Activated CD4-positive, alpha-beta T cell treated with anti-CD3 and anti-CD28 coated beads, Interleukin-2, Interleukin-6, amounts not matched to agents 100 ng/mL and 50 ng/mL, durations not matched to agents 16 hours and 8 hours (primary cell): ENCODE results near the gene COBL.

ENCODE experiments used
- DNase-seq: peaks from one replicate; pipeline ENCODE4 v3.0.0-alpha.2; 2020

Gene COBL

GRCh38 chr7:51316666-51317581 is at the start of gene COBL:
Gene COBL (minus strand): TSS chr7:51316809. CDS start chr7:51316633, 176 bp downstream.
- DNase-seq = no peak

DNA sequence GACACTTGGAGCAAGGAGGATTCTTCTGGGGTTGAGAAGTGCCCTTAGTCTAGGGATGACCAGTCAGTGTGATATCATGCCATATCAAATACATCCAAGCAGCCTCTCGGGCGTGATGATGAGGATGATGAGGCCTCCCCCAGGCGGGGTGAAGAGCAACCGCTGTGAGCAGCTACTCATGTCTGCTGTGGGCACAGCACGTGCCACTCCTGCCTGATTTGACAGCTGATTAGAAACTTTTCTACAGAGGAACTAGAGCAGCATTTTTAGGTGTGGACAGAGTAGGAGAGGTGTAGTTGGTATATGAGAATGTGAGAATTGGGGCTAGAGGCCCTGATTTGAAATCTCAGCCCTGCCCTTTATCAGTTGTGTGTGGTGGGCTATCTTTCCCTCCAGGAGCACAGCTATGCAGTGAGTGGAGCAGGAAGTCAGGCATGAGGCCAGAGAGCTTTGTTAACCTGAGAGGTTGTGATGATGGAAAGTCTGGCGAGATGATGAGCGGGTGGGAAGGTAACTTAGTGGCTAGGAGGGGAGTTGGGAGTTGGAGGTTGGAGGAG is 49.6 kb upstream of the COBL start:
- DNase-seq = no peak

GRCh38 chr7:51357821-51358220 is 41.2 kb upstream of the COBL start:
- DNase-seq = no peak

DNA sequence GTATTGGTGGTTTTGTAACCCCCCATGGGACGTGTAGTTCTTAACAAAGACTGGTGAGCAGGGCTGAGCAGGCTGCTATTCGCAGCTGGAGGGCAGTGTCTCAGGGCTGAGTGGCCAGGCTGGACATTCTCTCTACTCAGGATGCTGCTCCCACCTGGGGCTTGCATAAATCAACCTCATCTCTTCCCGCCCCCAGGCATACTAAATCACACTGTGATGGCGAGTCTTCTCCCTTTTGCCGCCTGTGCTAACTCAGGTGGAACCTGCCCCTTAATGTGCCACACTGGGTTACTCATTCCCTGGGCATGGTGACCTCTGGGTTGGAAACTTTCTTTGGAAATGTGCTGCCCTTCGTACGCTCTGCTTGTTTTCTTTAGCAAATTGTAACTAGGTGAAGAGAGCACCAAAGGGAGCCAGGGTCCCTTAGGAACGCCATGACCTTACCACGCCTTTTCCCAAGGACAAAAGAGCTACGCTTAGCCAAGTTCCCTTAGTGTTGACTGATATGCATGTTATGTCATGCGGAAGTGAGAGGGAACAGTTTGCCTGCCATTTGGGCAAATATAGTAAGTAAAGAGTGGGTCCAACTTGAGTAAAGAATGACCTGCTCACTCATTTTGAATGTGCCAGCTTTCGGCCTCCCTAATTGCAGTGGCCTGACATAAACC is 40.4 kb upstream of the COBL start:
- DNase-seq = no peak

DNA sequence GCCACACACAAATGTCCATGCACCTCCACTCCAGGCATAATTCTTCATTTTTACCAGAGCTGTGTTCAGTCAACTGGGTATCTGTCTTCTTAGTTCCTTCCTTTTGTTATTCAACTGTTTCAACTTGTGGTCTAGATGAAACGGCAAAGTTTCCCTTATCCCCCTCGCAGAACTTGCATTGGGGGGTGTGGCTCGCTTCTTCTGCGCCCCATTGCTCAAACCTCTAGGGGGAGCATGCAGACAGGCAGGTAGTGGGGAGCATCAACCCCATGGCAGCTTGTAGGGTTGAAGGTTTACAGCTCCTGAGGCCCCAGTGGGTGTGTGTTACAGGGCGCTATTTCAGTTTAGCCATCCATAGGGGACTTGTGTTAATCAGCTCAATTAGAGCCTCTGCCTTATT is 38.3 kb upstream of the COBL start:
- DNase-seq = no peak

DNA sequence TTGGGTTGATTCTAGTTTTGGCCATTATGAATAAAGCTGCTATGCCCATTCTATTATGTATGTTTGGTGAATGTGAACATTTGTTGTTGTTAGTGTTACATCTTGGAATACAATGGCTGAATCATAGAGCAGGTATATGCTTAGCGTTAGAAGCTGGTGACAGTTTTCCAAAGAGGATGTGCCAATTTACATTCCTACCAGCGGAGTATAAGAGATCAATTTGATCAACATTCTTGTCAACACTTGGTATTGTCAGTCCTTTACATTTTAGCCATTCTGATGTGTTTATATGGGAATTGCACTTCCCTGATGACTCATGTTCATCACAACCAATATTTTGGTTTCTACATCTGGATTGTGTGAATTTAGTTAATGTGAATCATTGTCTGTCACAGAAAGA is 37.8 kb upstream of the COBL start:
- DNase-seq = no peak

DNA sequence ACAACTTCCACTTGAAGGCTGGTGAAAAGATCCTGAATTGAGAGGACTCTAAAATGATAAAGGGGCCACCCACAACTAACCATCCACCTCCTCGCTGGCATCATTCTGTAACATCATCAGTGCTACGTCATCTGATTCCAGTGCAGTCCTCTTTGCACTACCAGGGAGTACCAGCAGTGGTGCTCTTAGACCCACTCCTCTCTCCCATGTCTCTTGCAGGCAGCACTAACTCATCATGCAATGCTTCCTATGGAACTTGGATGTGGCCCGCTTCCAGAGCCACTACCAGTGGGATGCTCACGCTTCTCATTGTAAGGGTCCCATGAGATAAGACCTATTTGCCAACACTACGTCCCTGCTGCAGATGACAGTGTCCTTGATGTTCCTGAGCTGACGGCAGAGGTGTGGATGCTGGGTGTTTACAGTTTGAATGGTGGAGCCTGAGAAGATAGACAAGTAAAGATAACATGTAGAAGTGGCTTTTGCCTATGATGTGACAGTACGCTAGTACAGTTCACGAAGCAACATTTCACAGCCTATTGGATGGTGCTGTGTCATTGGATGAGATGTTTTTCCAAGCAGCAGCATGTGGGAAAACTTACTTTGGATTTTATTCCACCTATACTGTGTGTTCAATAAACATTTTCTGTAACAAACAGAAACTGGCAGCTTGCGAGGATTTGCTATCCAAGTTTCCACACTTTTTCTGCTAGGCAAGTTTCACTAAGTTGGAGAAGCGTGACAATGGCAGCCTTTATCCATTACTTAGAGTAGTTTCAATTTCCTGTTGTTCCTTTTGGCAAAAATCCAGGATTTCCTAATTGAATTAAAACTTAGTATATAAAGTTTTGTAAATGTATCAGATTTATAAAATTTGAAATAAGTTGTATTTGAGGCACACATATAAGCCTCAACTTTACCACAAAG is 35.8 kb upstream of the COBL start:
- DNase-seq = no peak

GRCh38 chr7:51351661-51352060 is 35.1 kb upstream of the COBL start:
- DNase-seq = no peak

GRCh38 chr7:51350546-51350896 is 33.9 kb upstream of the COBL start:
- DNase-seq = no peak

DNA sequence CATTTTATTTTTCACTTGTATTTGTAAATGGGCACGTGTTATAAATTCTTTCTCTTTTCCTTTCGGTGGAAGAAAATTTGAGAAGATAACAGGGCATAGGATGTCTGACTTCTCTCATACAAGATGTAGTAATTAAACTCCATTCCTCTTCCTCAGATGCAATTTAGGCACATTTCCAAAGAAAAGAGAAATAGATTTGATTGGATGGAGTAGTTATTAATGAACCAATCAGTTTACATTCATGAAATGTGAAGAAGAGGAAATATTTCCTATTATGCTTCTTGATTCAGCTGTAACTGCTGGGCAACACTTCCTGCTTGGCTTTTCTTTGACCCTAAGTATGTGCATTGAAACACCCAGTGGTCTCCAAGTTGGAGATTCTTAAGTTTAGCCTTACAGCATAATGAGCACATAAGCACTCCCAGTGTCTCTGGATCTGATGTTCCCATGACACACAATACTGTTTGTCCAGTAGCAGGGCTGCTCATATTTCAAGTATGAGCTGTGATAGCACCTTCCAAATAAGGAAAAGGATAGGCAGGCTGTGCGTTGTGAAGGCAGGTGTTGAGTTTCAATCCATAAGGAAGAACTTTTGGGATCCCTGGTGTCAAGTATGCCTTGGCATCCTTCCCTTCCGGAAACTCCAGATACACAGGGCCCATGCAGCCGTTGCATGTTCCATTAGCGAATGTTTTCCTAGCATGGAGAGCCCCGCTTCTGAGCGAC is 33.4 kb upstream of the COBL start:
- no peak for DNase-seq

DNA sequence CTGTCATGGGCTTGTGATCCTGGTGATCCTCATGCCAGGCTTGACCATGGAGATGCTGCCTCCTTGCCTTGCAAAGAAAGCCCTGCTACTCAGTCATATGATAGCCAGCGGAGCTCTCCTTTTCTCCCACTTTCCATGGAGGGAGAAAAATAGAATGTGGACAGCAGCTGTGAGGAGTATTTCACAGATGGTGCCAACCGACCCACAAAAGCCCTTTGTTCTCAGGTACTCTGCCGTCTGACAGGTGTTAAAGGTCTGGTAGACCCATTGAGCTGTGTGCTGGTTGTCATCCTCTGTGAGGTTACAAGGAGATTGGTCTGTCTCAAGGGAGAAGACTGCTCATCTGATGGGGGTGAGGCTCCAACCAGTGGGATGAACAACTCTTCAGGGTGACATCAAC is 29.5 kb upstream of the COBL start:
- DNase-seq = no peak

GRCh38 chr7:51344406-51345138 is 28.0 kb upstream of the COBL start:
- DNase-seq = no peak

GRCh38 chr7:51340936-51341335 is 24.3 kb upstream of the COBL start:
- no peak for DNase-seq

GRCh38 chr7:51340029-51340838 is 23.6 kb upstream of the COBL start:
- DNase-seq = no peak

DNA sequence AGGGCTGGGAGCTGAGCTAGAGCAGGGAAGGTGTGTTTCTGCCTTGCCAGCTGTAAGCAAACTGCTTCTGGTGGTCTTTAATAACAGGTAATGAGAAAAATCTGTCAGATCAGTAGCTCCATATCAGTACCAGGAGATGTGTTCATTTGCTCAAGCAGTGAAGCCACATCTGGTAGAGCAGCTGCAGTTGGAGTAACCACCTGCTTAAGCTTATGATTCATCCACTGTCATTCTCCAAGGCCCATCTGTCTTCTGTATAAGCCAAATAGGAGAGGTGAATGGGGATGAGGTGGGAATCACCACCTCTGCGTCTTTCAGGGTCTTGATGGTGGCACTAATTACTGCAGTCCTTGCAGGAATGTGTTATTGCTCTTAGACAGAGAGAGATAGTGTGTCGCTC is 18.4 kb upstream of the COBL start:
- no peak for DNase-seq

DNA sequence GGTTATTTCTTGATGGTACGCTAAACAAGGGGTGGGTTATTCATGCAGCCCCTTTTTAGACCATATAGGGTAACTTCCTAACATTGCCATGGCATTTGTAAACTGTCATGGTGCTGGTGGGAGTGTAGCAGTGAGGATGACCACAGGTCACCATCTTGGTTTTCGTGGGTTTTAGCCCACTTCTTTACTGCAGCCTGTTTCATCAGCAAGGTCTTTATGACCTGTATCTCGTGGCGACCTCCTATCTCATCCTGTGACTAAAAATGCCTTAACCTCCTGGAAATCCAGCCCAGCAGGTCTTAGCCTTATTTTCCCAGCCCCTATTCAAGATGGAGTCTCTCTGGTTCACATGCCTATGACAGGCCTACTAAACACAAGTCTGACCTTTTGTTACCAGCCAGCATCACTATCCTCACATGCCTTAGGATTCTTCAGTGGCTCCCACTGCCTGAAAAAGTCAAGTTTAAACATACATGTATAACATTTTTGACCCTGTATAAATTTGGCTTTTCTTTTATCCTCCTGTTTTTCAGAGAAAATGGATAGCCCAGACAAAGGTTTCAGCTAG is 13.2 kb upstream of the COBL start:
- no peak for DNase-seq

GRCh38 chr7:51328351-51328801 is 11.8 kb upstream of the COBL start:
- DNase-seq = no peak

DNA sequence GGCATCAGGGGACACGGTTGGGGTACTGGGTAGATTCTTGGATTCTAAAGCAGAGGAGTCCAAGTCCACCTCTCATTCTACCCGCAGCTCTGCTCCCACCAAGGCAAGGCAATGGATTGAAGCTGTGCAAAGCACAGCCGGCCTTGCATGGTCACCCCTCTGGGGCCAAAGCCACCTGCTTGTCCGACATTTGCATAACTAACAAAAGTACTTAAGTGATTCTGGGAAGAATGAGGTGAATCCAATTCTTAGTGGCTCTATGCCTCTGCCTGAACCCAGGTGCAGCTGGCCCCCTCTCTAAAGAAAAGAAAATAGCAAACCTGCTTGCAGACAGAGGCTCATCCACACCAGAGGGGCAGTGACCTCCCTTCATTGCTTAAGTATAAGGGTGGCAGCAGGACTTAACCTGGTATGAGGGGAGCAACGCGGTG is 10.7 kb upstream of the COBL start:
- no peak for DNase-seq

DNA sequence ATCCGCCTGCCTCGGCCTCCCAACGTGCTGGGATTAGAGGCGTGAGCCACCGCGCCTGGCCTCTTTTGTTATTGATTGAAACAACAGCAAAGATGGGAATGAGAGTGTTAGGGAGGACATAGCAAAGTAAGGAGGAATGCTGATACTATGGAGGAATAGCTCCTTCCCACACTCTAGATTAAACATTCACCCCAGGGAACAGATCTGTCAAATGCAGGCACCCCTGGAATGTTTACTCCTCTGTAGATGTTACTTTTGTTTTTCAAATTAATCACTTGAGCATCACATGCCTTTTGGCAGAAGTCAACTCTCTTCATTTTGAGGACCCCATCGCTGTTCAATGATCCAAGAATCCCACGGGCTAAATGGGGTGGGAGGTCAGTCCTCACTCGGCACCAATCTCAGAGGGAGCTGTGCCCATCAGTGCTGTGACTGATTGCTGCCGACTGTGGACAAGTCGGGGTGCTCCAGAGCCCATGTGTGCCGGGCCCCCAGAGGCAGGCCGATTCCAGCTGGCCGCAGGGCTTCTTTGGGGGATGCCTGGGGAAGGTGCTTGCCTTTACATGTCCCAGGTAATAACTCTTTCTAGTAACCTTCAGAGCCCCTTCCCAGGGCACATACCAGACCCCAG is 10.2 kb upstream of the COBL start:
- DNase-seq = no peak

- DNase-seq = no peak
Observed at GRCh38 chr7:51325908-51326307, 9.3 kb upstream of the COBL start.
